NB4 (cell line): Measurements from ENCODE around the gene RANBP17.
"Not testable (repeated sequence)": the region's sequence is repeated elsewhere in the genome, so short reads cannot be mapped to it uniquely, and the experiment has no call there.

Source experiments
- DNase-seq: peaks from one replicate; pipeline ENCODE4 v3.0.0; 2010; ENCODE audit warnings: low read depth
- H3K4me3 ChIP-seq: one replicate; pipeline ENCODE4 v1.5.1; 2011; ENCODE audit warnings: mild to moderate bottlenecking, low read depth, low read length, moderate library complexity
- MYC ChIP-seq: IDR thresholded peaks from 2 replicates; pipeline ENCODE4 v1.6.1; 2011; ENCODE audit warnings: low read depth, low read length
- POLR2A ChIP-seq: IDR thresholded peaks from 2 replicates; pipeline ENCODE4 v1.6.1; 2011; ENCODE audit warnings: mild to moderate bottlenecking; ENCODE audit not compliant: insufficient read length; ENCODE audit errors: extremely low read depth
- TF ChIP-seq, protein P1 (sequence below): IDR thresholded peaks from 2 replicates; pipeline ENCODE4 v1.6.1; 2011; ENCODE audit warnings: low read depth, low read length
- TF ChIP-seq, protein P2 (sequence below): IDR thresholded peaks from one replicate; pipeline ENCODE4 v1.5.1; 2012; ENCODE audit warnings: low read depth, low read length

Gene RANBP17

DNA sequence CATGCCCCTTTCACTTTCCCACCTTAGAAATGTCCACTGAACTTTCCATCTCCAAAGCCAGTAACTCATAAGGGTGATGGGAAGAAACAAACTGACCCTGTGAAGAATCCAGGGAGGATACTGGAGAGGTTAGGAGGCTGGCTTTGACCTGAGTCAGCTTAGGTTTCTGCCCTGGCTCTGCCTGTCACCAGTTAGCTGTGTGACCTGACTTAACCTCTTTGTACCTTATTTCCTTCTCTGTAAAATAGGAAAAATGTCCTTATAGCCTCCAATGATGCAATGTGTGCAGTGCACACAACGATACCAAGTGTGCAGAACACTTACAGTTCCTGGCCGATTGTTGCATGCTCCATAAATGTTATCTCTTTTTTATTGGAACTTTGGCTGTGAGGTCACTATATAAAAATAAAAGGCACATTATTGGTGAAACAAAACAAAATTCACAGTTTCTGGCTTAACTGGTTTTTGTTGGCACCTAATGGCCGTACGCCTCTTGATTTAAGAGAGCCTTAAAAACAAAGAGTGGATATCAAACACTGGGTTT lies 40.5 kb upstream of the RANBP17 start:
- H3K4me3 ChIP-seq: no peak overlapping the region
- no peak for DNase-seq
- TF ChIP-seq, protein P1, sequence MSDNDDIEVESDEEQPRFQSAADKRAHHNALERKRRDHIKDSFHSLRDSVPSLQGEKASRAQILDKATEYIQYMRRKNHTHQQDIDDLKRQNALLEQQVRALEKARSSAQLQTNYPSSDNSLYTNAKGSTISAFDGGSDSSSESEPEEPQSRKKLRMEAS: no peak
- no peak for TF ChIP-seq POLR2A
- no peak for TF ChIP-seq MYC
- TF ChIP-seq, protein P2, sequence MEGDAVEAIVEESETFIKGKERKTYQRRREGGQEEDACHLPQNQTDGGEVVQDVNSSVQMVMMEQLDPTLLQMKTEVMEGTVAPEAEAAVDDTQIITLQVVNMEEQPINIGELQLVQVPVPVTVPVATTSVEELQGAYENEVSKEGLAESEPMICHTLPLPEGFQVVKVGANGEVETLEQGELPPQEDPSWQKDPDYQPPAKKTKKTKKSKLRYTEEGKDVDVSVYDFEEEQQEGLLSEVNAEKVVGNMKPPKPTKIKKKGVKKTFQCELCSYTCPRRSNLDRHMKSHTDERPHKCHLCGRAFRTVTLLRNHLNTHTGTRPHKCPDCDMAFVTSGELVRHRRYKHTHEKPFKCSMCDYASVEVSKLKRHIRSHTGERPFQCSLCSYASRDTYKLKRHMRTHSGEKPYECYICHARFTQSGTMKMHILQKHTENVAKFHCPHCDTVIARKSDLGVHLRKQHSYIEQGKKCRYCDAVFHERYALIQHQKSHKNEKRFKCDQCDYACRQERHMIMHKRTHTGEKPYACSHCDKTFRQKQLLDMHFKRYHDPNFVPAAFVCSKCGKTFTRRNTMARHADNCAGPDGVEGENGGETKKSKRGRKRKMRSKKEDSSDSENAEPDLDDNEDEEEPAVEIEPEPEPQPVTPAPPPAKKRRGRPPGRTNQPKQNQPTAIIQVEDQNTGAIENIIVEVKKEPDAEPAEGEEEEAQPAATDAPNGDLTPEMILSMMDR: no peak

DNA sequence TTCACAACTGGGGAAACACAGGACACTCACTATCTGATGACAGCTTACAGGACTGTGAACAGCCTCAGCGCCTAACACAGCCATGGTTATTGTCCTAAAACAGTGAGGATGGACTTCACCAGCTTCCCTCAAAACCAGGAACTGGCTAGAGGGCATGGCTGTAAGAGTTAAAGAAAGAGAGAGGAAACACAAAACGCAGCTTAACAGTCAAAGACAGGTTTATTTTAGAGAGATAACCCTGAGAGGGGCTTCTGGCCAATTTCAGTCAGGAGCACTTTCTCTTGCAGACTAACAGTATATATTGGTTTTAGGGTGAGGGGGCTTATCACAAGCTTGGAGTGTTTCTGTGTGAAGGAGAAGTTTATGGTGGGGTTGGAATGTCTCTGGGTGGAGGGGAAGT lies 35.7 kb upstream of the RANBP17 start:
- H3K4me3 ChIP-seq: no peak overlapping the region
- DNase-seq: no peak
- no peak for TF ChIP-seq MYC
- no peak for TF ChIP-seq POLR2A
- TF ChIP-seq, protein P1: no peak
- TF ChIP-seq, protein P2: no peak

DNA sequence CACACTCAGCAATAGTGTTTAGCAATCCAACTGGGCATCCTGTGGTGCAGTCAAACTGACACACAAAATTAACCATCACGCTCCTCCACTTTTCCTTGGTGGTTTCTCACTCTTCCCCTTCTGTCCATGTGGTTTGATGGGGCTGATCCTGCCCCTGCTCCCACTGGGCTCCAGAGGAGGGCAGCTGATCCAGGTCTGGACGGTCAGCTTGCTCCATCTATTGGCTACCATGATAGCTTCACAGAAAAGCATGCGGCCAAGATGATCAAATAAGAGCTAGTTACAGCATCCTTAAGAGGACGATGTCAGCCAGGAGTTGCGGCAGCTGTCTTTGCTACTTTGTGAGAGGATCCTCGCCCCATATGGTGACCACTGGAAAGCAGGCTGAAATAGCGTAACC lies 29.6 kb upstream of the RANBP17 start:
- H3K4me3 ChIP-seq: no peak overlapping the region
- no peak for DNase-seq
- TF ChIP-seq, protein P2: no peak
- TF ChIP-seq MYC (no peak), POLR2A (no peak)
- TF ChIP-seq, protein P1: no peak

DNA sequence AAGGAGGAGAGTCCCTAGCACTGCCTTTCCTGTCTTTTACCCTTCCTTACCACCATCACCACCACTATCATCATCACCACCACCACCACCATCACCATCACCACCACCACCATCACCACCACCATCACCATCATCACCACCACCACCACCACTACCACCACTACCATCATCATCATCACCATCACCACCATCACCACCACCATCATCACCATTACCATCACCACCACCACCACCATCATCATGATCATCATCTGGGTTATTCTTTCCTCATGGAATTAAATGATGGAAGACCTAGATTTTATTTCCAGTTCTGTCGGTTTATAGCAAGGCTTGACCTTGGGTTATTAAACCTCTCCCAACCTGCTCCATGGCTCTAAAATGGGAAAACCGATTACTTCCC lies 27.8 kb upstream of the RANBP17 start:
- DNase-seq, H3K4me3 ChIP-seq: not testable (repeated sequence)

DNA sequence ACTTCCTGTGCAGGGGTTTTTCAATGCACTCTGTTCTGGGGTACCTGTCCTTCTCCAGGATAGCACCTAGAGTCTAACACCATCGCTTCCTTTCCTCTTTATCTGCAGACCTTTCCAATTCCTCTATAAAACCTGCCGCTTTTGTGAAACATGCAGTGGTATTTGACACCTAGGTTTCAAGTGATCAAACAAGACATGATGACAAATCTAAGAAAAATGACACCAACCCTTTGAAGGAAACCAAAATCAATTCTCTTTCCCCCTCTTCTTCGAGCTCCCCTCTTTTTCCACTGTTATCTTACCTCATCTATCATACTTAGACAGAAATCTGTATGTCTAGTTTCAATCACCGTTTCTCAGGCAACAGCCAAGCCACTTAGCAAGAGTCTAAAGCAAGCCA lies 25.6 kb upstream of the RANBP17 start:
- no peak overlapping the region for H3K4me3 ChIP-seq
- no peak for DNase-seq
- no peak for TF ChIP-seq MYC
- TF ChIP-seq POLR2A: no peak
- TF ChIP-seq, protein P1: no peak
- TF ChIP-seq, protein P2: no peak

DNA sequence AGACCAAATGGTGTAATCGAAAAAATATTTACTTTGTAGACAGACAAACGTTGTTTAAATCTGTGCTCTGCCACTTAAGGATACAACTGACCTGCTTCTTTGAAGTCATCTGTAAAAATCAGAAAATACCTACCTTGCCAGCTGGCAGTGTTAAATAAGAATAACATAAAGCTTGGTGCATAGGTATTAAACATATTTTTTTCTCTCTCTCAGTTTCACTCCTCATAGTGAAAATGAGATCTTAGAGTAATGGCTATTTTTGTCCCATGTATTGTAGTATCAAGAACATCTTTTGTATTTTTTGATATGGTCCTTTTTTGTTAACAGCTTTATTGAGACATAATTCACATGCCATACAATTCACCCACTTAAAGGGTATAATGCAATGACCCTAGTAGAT lies 17.9 kb upstream of the RANBP17 start:
- TF ChIP-seq, protein P2: no peak
- TF ChIP-seq POLR2A (no peak), MYC (no peak)
- TF ChIP-seq, protein P1: no peak
- no peak overlapping the region for H3K4me3 ChIP-seq
- no peak for DNase-seq
